HCT116 (cell line): ENCODE measurements around the gene PARD6G. TPM values are rescaled to one million over a fixed set of nuclear protein-coding genes. Genes with fewer than 3 reads are reported as not detected.
A peak's percentile ranks its signal among the peaks of the same experiment; 100 is the strongest.

Source experiments
- ATAC-seq: fragments of 200-7000 bp; cut with Tn5 transposase; 2 replicates; pipeline ENCODE4 v1.9.1; 2020; ENCODE audit warnings: mild to moderate bottlenecking, moderate library complexity
- BruUV-seq: library from RNA; stranded (reverse); fragments of 400-500 nt; replicated peaks from 2 replicates; lab custom pipeline; 2021; lab: Mats Ljungman, UMichigan
- CTCF ChIA-PET: fragments of 300-600 bp; sonication (Branson Sonifier 250); formaldehyde crosslinking; loops from one replicate; lab custom pipeline; 2021; ENCODE audit warnings: antibody characterized with exemption; lab: Charles Lee
- POLR2A ChIA-PET: fragments of 300-600, 350-600 bp; sonication (Branson Sonifier 250); formaldehyde crosslinking; loops from one replicate; lab custom pipeline; 2021; ENCODE audit warnings: antibody characterized with exemption; lab: Charles Lee
- RAD21 ChIA-PET, 2 experiments: fragments of 300-600 bp; sonication (Branson Sonifier 250); formaldehyde crosslinking; loops; one replicate each; lab custom pipeline; 2023; ENCODE audit warnings: low total read pairs in 2 of 2; ENCODE audit not compliant: uncharacterized antibody in 2 of 2, unreplicated experiment in 2 of 2, low non-redundant PET in 1 of 2; lab: Charles Lee
- DNase-seq: peaks from one replicate; pipeline ENCODE4 v3.0.0-alpha.2; 2010; ENCODE audit warnings: low read depth, low spot score
- H2AFZ ChIP-seq: fragments of 200-600 bp; shearing (Covaris generic), sonication (generic); 2 replicates; pipeline ENCODE4 v1.6.1; 2017; ENCODE audit warnings: low read depth, mixed run types, mixed read lengths, antibody characterized with exemption, low read length; ENCODE audit not compliant: poor library complexity, severe bottlenecking
- H3K27ac ChIP-seq: 2 replicates; pipeline ENCODE4 v1.5.1; 2012; ENCODE audit warnings: low read depth, low read length
- H3K27me3 ChIP-seq: fragments of 200-600 bp; sonication (generic); 2 replicates; pipeline ENCODE4 v1.6.1; 2016; ENCODE audit warnings: mixed run types, low read length, mixed read lengths; ENCODE audit not compliant: insufficient read depth
- H3K36me3 ChIP-seq, 2 experiments: fragments of 200-500 bp in 1 of 2; fragments of 200-600 bp in 1 of 2; sonication (Bioruptor generic) in 1 of 2; sonication (generic) in 1 of 2; 2 replicates each; pipeline versions ENCODE4 v1.5.1 to v1.6.1; 2014 to 2016; ENCODE audit warnings: low read length in 2 of 2, inconsistent platforms in 1 of 2, mixed read lengths in 1 of 2, mixed run types in 1 of 2; ENCODE audit not compliant: insufficient read depth in 2 of 2, control insufficient read depth in 1 of 2
- H3K4me1 ChIP-seq, 2 experiments: fragments of 200-600 bp in 1 of 2; sonication (generic) in 1 of 2; 2 replicates each; pipeline versions ENCODE4 v1.5.1 to v1.6.1; 2012 to 2017; ENCODE audit warnings: low read length in 2 of 2, inconsistent platforms in 1 of 2, mild to moderate bottlenecking in 1 of 2, mixed read lengths in 1 of 2, mixed run types in 1 of 2, moderate library complexity in 1 of 2; ENCODE audit not compliant: insufficient read depth in 2 of 2, control insufficient read depth in 1 of 2
- H3K4me2 ChIP-seq: fragments of 200-600 bp; sonication (generic); 2 replicates; pipeline ENCODE4 v1.6.1; 2017; ENCODE audit warnings: mixed run types, low read length, mixed read lengths
- H3K4me3 ChIP-seq, 2 experiments: fragments of 200-600 bp in 1 of 2; sonication (generic) in 1 of 2; replicated peaks in 1 of 2; 2 replicates each; pipeline ENCODE4 v1.5.1; 2011 to 2016; ENCODE audit warnings: low read length in 2 of 2, control low read depth in 1 of 2, low read depth in 1 of 2, mild to moderate bottlenecking in 1 of 2, mixed read lengths in 1 of 2, mixed run types in 1 of 2
- H3K79me2 ChIP-seq: fragments of 200-600 bp; sonication (generic); 2 replicates; pipeline ENCODE4 v1.6.1; 2017; ENCODE audit warnings: mild to moderate bottlenecking, mixed run types, low read length, moderate library complexity, mixed read lengths; ENCODE audit not compliant: insufficient read depth
- H3K9ac ChIP-seq: fragments of 200-600 bp; sonication (generic); 2 replicates; pipeline ENCODE4 v1.6.1; 2016; ENCODE audit warnings: low read length, mixed read lengths
- H3K9me2 ChIP-seq: fragments of 200-600 bp; sonication (generic), shearing (Covaris generic); 2 replicates; pipeline ENCODE4 v1.6.1; 2017; ENCODE audit warnings: mixed run types, mild to moderate bottlenecking, moderate library complexity; ENCODE audit not compliant: insufficient read depth
- H3K9me3 ChIP-seq, 2 experiments: fragments of 200-500 bp in 1 of 2; fragments of 200-600 bp in 1 of 2; sonication (Bioruptor generic) in 1 of 2; sonication (generic) in 1 of 2; 2 replicates each; pipeline ENCODE4 v1.6.1; 2014 to 2017; ENCODE audit warnings: low read length in 2 of 2, mixed read lengths in 2 of 2, inconsistent platforms in 1 of 2, low read depth in 1 of 2, mild to moderate bottlenecking in 1 of 2, mixed run types in 1 of 2, moderate library complexity in 1 of 2; ENCODE audit not compliant: control insufficient read depth in 1 of 2, insufficient read depth in 1 of 2
- H4K20me1 ChIP-seq: fragments of 200-600 bp; sonication (generic), shearing (Covaris generic); 2 replicates; pipeline ENCODE4 v1.6.1; 2017; ENCODE audit warnings: mixed run types, mild to moderate bottlenecking, moderate library complexity; ENCODE audit not compliant: insufficient read depth
- ATF3 ChIP-seq: IDR thresholded peaks from 2 replicates; pipeline ENCODE4 v1.6.1; 2012
- CBX3 ChIP-seq: IDR thresholded peaks from 2 replicates; pipeline ENCODE4 v1.6.1; 2012; ENCODE audit warnings: low read depth
- CEBPB ChIP-seq: IDR thresholded peaks from 2 replicates; pipeline ENCODE4 v1.6.1; 2012; ENCODE audit warnings: low read depth
- CTCF ChIP-seq, 3 experiments: fragments of 200-600 bp in 1 of 3; sonication (generic) in 1 of 3; IDR thresholded peaks in 2 of 3; conservative IDR thresholded peaks in 1 of 3; 2 replicates each; pipeline ENCODE4 v1.5.1; 2012 to 2017; ENCODE audit warnings: low read depth in 2 of 3, low read length in 2 of 3, antibody characterized with exemption in 1 of 3, borderline replicate concordance in 1 of 3, control low read depth in 1 of 3, mild to moderate bottlenecking in 1 of 3, mixed read lengths in 1 of 3, mixed run types in 1 of 3, moderate library complexity in 1 of 3; ENCODE audit not compliant: insufficient read depth in 1 of 3
- ELF1 ChIP-seq: IDR thresholded peaks from 2 replicates; pipeline ENCODE4 v1.6.1; 2012; ENCODE audit warnings: low read depth, borderline replicate concordance
- EZH2 ChIP-seq: fragments of 200-600 bp; sonication (generic); IDR thresholded peaks from 2 replicates; pipeline ENCODE4 v1.6.1; 2017; ENCODE audit warnings: antibody characterized with exemption, mixed run types
- EZH2phosphoT487 ChIP-seq: fragments of 200-600 bp; IDR thresholded peaks from 2 replicates; pipeline ENCODE4 v1.6.1; 2018; ENCODE audit warnings: antibody characterized with exemption, borderline replicate concordance
- FOSL1 ChIP-seq: IDR thresholded peaks from 2 replicates; pipeline ENCODE4 v1.6.1; 2012; ENCODE audit warnings: low read depth
- REST ChIP-seq: IDR thresholded peaks from 2 replicates; pipeline ENCODE4 v1.6.1; 2012; ENCODE audit warnings: low read depth
- SIN3A ChIP-seq: IDR thresholded peaks from 2 replicates; pipeline ENCODE4 v1.6.1; 2012; ENCODE audit warnings: low read depth
- TCF7L2 ChIP-seq: IDR thresholded peaks from 2 replicates; pipeline ENCODE4 v1.7.0; 2011; ENCODE audit warnings: borderline replicate concordance, inconsistent platforms; ENCODE audit not compliant: insufficient read depth, insufficient read length; ENCODE audit errors: extremely low read depth
- ZBTB33 ChIP-seq: IDR thresholded peaks from 2 replicates; pipeline ENCODE4 v1.6.1; 2011; ENCODE audit warnings: mild to moderate bottlenecking, low read length, moderate library complexity; ENCODE audit not compliant: insufficient replicate concordance; ENCODE audit errors: extremely low read depth
- ZFX ChIP-seq: fragments of 450-650 bp; IDR thresholded peaks from 2 replicates; pipeline ENCODE4 v1.6.1; 2017
- ZNF274 ChIP-seq: fragments of 200-500 bp; sonication (Bioruptor generic); IDR thresholded peaks from 2 replicates; pipeline ENCODE4 v1.6.1; 2014; ENCODE audit warnings: mild to moderate bottlenecking, low read depth, low read length, inconsistent platforms
- intact Hi-C: fragments of 100-400 bp; cut with micrococcal nuclease; formaldehyde crosslinking; loops from 2 replicates; pipeline ENCODE4 v1.10.0; 2022
- total RNA-seq: library from RNA; stranded (reverse); gene quantifications from one replicate; pipeline ENCODE4 v1.2.1, GENCODE V29; 2021; ENCODE audit not compliant: unreplicated experiment

PARD6G gene
- total RNA-seq, 1 experiment from 2014 or later, result 12.8 TPM

- Histone ChIP-seq H3K4me3 (no peak overlapping the region), H3K4me1 (peaks cover 4 to 11% of the 10 kb centered on the region in 2 experiments; a peak in 3 of 4 replicates), H3K9me3 (no peaks in the 10 kb centered on the region), H3K9ac (no peak overlapping the region), H3K4me2 (no peak overlapping the region), H3K27me3 (no peaks in the 10 kb centered on the region), H3K79me2 (peaks cover 14% of the 10 kb centered on the region), H3K27ac (no peak overlapping the region), H4K20me1 (no peaks in the 10 kb centered on the region), H2AFZ (no peak overlapping the region), H3K36me3 (no peaks in the 10 kb centered on the region), H3K9me2 (no peaks in the 10 kb centered on the region)
- TF ChIP-seq ELF1 (no peak), ZBTB33 (no peak), EZH2 (no peak), ZFX (no peak), ATF3 (no peak), FOSL1 (no peak), ZNF274 (no peak), TCF7L2 (no peak), REST (no peak), SIN3A (no peak), EZH2phosphoT487 (no peak), CTCF (IDR thresholded peaks at IDR 0.05 in 2 of 3, conservative IDR thresholded peaks at IDR 0.05 in 1 of 3; ENCODE audit: borderline replicate concordance in 1 of 3, insufficient read depth in 1 of 3, low read depth in 2 of 3, low read length in 2 of 3) (no peak), CBX3 (no peak), CEBPB (no peak)
- POLR2A ChIA-PET, result no interaction called here
- TSS peak; percentile 28 for BruUV-seq
- RAD21 ChIA-PET, result no interaction called here
- DNase-seq (no peak), ATAC-seq (no peak)
- intact Hi-C loops, result no loop called here
- CTCF ChIA-PET, result no interaction called here
These were observed 3.1 kb downstream of the PARD6G start for GRCh38 chr18:80244167-80244566.
